BLaER1 (cell line): ENCODE data around the gene SLC6A17.

Experiments
- H3K27ac ChIP-seq: shearing (Covaris generic); formaldehyde crosslinking; 2 replicates; pipeline ENCODE4 v1.8.1; 2022
- H3K27me3 ChIP-seq: shearing (Covaris generic); formaldehyde crosslinking; 2 replicates; pipeline ENCODE4 v1.8.1; 2022
- H3K36me3 ChIP-seq: shearing (Covaris generic); formaldehyde crosslinking; 2 replicates; pipeline ENCODE4 v1.8.1; 2022
- H3K4me1 ChIP-seq: shearing (Covaris generic); formaldehyde crosslinking; 2 replicates; pipeline ENCODE4 v1.8.1; 2022
- H3K4me2 ChIP-seq: shearing (Covaris generic); formaldehyde crosslinking; 2 replicates; pipeline ENCODE4 v1.8.1; 2022
- H3K4me3 ChIP-seq: shearing (Covaris generic); formaldehyde crosslinking; 2 replicates; pipeline ENCODE4 v1.8.1; 2022
- H3K9ac ChIP-seq: shearing (Covaris generic); formaldehyde crosslinking; 2 replicates; pipeline ENCODE4 v1.8.1; 2022
- H3K9me3 ChIP-seq: shearing (Covaris generic); formaldehyde crosslinking; 2 replicates; pipeline ENCODE4 v1.8.1; 2022
- H4K20me1 ChIP-seq: shearing (Covaris generic); formaldehyde crosslinking; 2 replicates; pipeline ENCODE4 v1.8.1; 2022
- Cebpa-rat ChIP-seq: shearing (Covaris generic); IDR thresholded peaks from 2 replicates; pipeline ENCODE4 v1.8.1; 2022

Gene SLC6A17

GRCh38 chr1:110237386-110238152 is 87.3 kb downstream of the SLC6A17 start:
- Histone ChIP-seq H3K36me3 (no peaks in the 10 kb centered on the region), H3K4me3 (peak overlapping the region; percentile 31; the same call in 1 of the 2 replicates), H3K4me2 (peak overlapping the region; percentile 90), H3K9ac (no peak overlapping the region; the same call in 1 of the 2 replicates), H3K9me3 (no peaks in the 10 kb centered on the region), H3K27ac (peak overlapping the region; percentile 65; the same call in 1 of the 2 replicates), H4K20me1 (no peaks in the 10 kb centered on the region), H3K27me3 (no peaks in the 10 kb centered on the region), H3K4me1 (peaks cover 84% of the 10 kb centered on the region)
- no peak for TF ChIP-seq Cebpa-rat

GRCh38 chr1:110239441-110240430 is 89.4 kb downstream of the SLC6A17 start:
- Histone ChIP-seq H3K27me3 (no peaks in the 10 kb centered on the region), H3K4me2 (peak overlapping the region; percentile 90), H3K4me1 (peaks cover 97% of the 10 kb centered on the region), H3K9ac (peak overlapping the region; percentile 61; the same call in 1 of the 2 replicates), H3K9me3 (no peaks in the 10 kb centered on the region), H3K27ac (peak overlapping the region; percentile 79), H3K4me3 (0 out of 2 replicates have a peak overlapping the region, but pooled peaks have one; percentile 0), H4K20me1 (no peaks in the 10 kb centered on the region), H3K36me3 (no peaks in the 10 kb centered on the region)
- TF ChIP-seq Cebpa-rat = no peak

DNA sequence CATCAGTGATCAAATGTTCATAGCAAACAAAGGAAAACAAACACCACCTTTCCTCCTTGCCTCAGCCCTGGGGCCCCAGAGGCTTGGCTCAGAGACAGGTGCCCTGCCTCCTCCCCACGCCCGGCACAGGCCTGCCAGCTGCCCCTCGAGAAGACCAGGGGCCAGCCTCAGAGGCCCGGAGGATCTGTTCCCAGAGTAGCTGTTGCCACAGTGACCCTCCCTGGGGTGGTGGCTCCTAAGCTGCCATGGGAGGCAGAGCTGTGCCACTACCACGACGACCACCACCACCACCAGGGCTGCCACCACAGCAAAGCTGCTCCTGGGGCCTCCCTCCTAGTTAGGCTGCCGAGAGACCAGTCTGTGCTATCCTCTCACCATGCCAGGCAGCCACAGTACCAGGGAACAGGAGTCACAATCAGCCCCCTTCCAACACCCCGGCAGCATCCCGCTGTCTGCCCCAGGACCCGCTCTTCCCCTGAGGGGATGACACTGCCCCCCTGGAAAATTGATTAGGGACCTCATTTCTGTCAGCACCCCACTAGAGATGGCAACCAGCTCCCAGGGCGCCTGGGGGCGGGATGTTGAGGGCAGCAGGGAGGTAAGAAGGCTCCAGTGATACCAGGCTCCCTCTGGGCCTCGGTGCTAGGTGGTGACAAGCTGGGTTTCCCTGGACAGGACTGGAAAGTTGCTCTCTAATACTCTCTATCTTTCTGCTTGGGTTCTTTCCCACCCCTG is 90.3 kb downstream of the SLC6A17 start:
- Histone ChIP-seq H3K4me3 (0 out of 2 replicates have a peak overlapping the region, but pooled peaks have one; percentile 0), H3K9ac (peak overlapping the region; percentile 61; the same call in 1 of the 2 replicates), H3K4me2 (peak overlapping the region; percentile 90)

DNA sequence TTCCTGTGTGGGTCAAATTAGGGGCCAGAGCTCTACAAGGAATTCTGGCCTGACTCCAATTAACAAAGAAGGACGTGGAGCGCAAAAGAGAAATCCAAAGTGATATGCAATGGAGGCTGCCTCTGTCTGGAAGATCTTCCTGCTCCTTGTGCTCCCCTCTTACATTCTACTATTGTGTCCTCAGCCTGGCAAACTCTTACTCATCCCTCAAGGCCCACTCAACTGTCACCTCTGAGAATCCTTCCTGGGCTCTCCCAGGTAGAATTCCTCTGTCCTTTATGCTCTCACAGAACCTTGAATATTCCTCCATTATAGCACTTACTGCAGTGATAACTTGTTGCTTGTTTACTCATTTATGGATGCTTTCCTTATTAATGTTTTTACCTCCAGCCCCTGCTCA is 91.2 kb downstream of the SLC6A17 start:
- no peak for TF ChIP-seq Cebpa-rat
- H3K36me3 ChIP-seq = no peaks in the 10 kb centered on the region
- no peaks in the 10 kb centered on the region for H3K9me3 ChIP-seq
- H4K20me1 ChIP-seq = no peaks in the 10 kb centered on the region
- H3K4me2 ChIP-seq = peak overlapping the region; percentile 90
- no peak overlapping the region for H3K4me3 ChIP-seq
- H3K27me3 ChIP-seq = no peaks in the 10 kb centered on the region
- H3K4me1 ChIP-seq = peaks cover 91% of the 10 kb centered on the region
- H3K27ac ChIP-seq = no peak overlapping the region
- no peak overlapping the region for H3K9ac ChIP-seq

More for the DNA sequence above, 90.3 kb downstream of the SLC6A17 start:
- no peaks in the 10 kb centered on the region for H4K20me1 ChIP-seq
- H3K4me1 ChIP-seq = peaks cover 99% of the 10 kb centered on the region
- no peaks in the 10 kb centered on the region for H3K36me3 ChIP-seq
- no peaks in the 10 kb centered on the region for H3K9me3 ChIP-seq
- H3K27me3 ChIP-seq = no peaks in the 10 kb centered on the region
- H3K27ac ChIP-seq = peak overlapping the region; percentile 79
- TF ChIP-seq Cebpa-rat = no peak

DNA sequence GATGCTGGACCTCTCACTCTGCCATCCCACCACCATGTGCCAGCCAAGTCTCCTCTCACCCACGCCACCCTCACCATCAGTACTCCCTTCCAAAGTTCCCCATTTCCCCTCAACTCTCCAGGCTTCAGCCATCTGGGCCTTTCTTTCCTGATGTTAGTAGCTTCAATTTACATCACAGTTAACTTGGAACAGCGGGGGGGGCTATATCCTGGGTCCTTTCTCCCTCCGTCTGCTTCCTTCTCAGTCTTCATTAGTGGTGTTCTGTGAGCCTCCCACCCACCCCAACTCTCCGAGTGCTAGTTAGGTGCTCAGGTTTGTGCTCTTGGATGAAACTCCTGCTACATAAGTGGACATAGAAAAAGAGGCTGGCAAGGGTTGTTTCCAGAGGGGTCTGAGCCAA is 91.8 kb downstream of the SLC6A17 start:
- TF ChIP-seq Cebpa-rat = no peak
- Histone ChIP-seq H3K9me3 (no peaks in the 10 kb centered on the region), H3K9ac (no peak overlapping the region), H3K36me3 (no peaks in the 10 kb centered on the region), H3K4me1 (peaks cover 85% of the 10 kb centered on the region), H4K20me1 (no peaks in the 10 kb centered on the region), H3K27ac (no peak overlapping the region), H3K4me3 (no peak overlapping the region), H3K4me2 (0 out of 2 replicates have a peak overlapping the region, but pooled peaks have one; percentile 90), H3K27me3 (no peaks in the 10 kb centered on the region)

DNA sequence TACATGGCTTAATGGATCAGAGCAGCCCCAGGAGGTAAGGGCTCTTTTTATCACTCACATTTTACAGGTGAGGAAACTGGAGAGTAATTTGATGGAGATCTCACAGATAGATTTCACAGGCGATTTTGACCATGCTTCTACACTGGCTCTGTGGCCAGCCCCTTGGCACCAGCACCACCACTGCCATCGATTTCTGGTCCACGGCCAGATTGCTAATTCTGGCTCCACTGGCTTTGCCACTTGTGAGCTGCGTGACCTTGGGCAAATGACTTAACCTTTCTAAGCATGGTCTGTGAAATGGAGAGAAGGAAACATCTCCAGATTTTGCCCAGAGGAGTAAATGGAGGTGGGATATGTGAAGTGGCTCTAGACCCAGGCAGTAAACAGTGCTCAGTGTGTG is 92.4 kb downstream of the SLC6A17 start:
- H4K20me1 ChIP-seq = no peaks in the 10 kb centered on the region
- peak overlapping the region; percentile 75 for H3K27ac ChIP-seq
- peak overlapping the region; percentile 83 for H3K4me2 ChIP-seq
- no peaks in the 10 kb centered on the region for H3K36me3 ChIP-seq
- no peaks in the 10 kb centered on the region for H3K27me3 ChIP-seq
- no peaks in the 10 kb centered on the region for H3K9me3 ChIP-seq
- no peak overlapping the region for H3K4me3 ChIP-seq
- peaks cover 79% of the 10 kb centered on the region for H3K4me1 ChIP-seq
- no peak for TF ChIP-seq Cebpa-rat
- H3K9ac ChIP-seq = no peak overlapping the region

DNA sequence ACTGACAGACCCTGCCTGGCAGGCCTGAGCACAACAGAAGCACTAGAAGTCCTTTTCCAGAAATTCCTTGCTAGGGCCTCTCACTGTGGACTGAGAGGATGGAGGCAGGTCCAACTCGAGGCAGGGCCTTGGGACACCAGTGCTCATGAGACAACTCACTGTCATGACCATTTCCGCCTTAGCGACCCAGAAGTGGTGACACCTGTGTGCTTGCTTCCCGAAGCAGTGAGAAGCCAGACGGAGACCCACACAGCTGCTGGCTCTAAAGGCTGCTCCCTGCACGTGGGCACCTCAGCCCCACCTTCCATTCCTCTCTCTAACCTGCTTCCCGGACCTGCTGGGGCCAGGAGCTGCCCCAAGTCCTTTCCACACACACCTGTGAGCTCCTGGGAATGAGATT is 92.9 kb downstream of the SLC6A17 start:
- peak overlapping the region; percentile 72 for H3K9ac ChIP-seq
- no peaks in the 10 kb centered on the region for H3K27me3 ChIP-seq
- peaks cover 74% of the 10 kb centered on the region for H3K4me1 ChIP-seq
- no peaks in the 10 kb centered on the region for H4K20me1 ChIP-seq
- no peak for TF ChIP-seq Cebpa-rat
- H3K27ac ChIP-seq = peak overlapping the region; percentile 75
- no peaks in the 10 kb centered on the region for H3K9me3 ChIP-seq
- peak overlapping the region; percentile 83 for H3K4me2 ChIP-seq
- no peaks in the 10 kb centered on the region for H3K36me3 ChIP-seq
- H3K4me3 ChIP-seq = no peak overlapping the region

DNA sequence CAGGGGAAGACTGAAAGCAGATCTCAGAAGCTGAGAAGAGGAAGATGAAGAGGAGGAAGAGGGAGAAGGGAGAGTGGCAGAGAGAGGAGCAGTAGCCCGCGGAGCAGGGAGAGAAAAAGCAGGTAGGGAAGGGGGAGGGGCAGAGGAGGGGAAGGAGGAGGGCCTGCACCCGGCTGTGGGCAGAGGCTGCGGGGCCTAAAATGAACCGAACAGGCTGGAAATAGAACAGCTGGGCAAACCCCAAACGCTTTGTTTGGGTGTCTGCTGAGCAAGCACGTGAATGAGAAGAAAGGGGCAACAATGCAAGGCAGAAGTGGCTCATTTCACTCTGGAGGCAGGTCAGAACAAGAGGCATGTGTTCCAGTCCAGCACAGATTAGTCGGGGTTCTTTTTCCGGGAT is 93.3 kb downstream of the SLC6A17 start:
- peak overlapping the region; percentile 72 for H3K9ac ChIP-seq
- peaks cover 70% of the 10 kb centered on the region for H3K4me1 ChIP-seq
- H3K4me3 ChIP-seq = no peak overlapping the region
- H4K20me1 ChIP-seq = no peaks in the 10 kb centered on the region
- no peak for TF ChIP-seq Cebpa-rat
- peak overlapping the region; percentile 75 for H3K27ac ChIP-seq
- no peaks in the 10 kb centered on the region for H3K27me3 ChIP-seq
- peak overlapping the region; percentile 83 for H3K4me2 ChIP-seq
- no peaks in the 10 kb centered on the region for H3K9me3 ChIP-seq
- no peaks in the 10 kb centered on the region for H3K36me3 ChIP-seq
